HEK293 (cell line): ENCODE data around the gene IL5RA.

Source experiments
- CTCF ChIA-PET: fragments of 350-600 bp; formaldehyde crosslinking; extraction: SDS; loops from one replicate; lab custom pipeline; 2021; ENCODE audit warnings: antibody characterized with exemption; lab: Yijun Ruan, JAX
- POLR2A ChIA-PET: fragments of 300-600 bp; formaldehyde crosslinking; extraction: SDS; loops from one replicate; lab custom pipeline; 2020; ENCODE audit warnings: antibody characterized with exemption, inconsistent platforms; lab: Yijun Ruan, JAX
- H3K27ac ChIP-seq: fragments of 200-500 bp; sonication (Bioruptor generic); 2 replicates; pipeline ENCODE4 v1.5.1; 2014; ENCODE audit warnings: low read depth, low read length, control low read depth, inconsistent platforms; ENCODE audit errors: extremely low read depth
- H3K36me3 ChIP-seq, 2 experiments: fragments of 200-500 bp in 1 of 2; sonication (Bioruptor generic) in 1 of 2; 1 replicate in 1 of 2; 2 replicates in 1 of 2; pipeline ENCODE4 v1.5.1; 2014 to 2017; ENCODE audit warnings: inconsistent platforms in 2 of 2, low read length in 2 of 2; ENCODE audit not compliant: control insufficient read depth in 2 of 2, insufficient read depth in 1 of 2
- H3K4me1 ChIP-seq: fragments of 200-500 bp; sonication (Bioruptor generic); 2 replicates; pipeline ENCODE4 v1.5.1; 2014; ENCODE audit warnings: mild to moderate bottlenecking, low read length, inconsistent platforms; ENCODE audit not compliant: control insufficient read depth, insufficient read depth
- H3K4me3 ChIP-seq: 2 replicates; pipeline ENCODE4 v1.5.1; 2011; ENCODE audit warnings: low read depth, mild to moderate bottlenecking, control low read depth, low read length, moderate library complexity
- H3K9me3 ChIP-seq: fragments of 200-500 bp; sonication (Bioruptor generic); 2 replicates; pipeline ENCODE4 v1.5.1; 2014; ENCODE audit warnings: low read depth, low read length, inconsistent platforms; ENCODE audit not compliant: control insufficient read depth, insufficient read depth
- GLI4 ChIP-seq: fragments of 450-650 bp; formaldehyde crosslinking; IDR thresholded peaks from 2 replicates; pipeline ENCODE4 v1.5.1; 2016; ENCODE audit warnings: missing biosample characterization, missing genetic modification characterization
- IKZF3 ChIP-seq: fragments of 450-650 bp; IDR thresholded peaks from 2 replicates; pipeline ENCODE4 v1.5.0; 2018; ENCODE audit warnings: missing biosample characterization, mild to moderate bottlenecking, missing genetic modification characterization, moderate library complexity
- KLF10 ChIP-seq: fragments of 450-650 bp; IDR thresholded peaks from 2 replicates; pipeline ENCODE4 v1.5.1; 2018; ENCODE audit warnings: missing biosample characterization, mild to moderate bottlenecking, missing genetic modification characterization
- KLF16 ChIP-seq: fragments of 450-650 bp; formaldehyde crosslinking; IDR thresholded peaks from 2 replicates; pipeline ENCODE4 v1.5.1; 2017; ENCODE audit warnings: missing biosample characterization, missing genetic modification characterization
- MEIS1 ChIP-seq: sonication (generic); formaldehyde crosslinking; IDR thresholded peaks from 2 replicates; pipeline ENCODE4 v1.8.1; 2022; ENCODE audit warnings: missing genetic modification reagents, mild to moderate bottlenecking, borderline replicate concordance
- MZF1 ChIP-seq: fragments of 450-650 bp; formaldehyde crosslinking; IDR thresholded peaks from 2 replicates; pipeline ENCODE4 v1.5.1; 2017; ENCODE audit warnings: missing biosample characterization, missing genetic modification characterization, borderline replicate concordance
- PRDM4 ChIP-seq: fragments of 450-650 bp; formaldehyde crosslinking; IDR thresholded peaks from 2 replicates; pipeline ENCODE4 v1.5.1; 2017; ENCODE audit warnings: missing biosample characterization, missing genetic modification characterization
- RBAK ChIP-seq: fragments of 450-650 bp; formaldehyde crosslinking; IDR thresholded peaks from 2 replicates; pipeline ENCODE4 v1.5.1; 2016; ENCODE audit warnings: missing biosample characterization, missing genetic modification characterization
- SALL2 ChIP-seq: fragments of 450-650 bp; formaldehyde crosslinking; IDR thresholded peaks from 2 replicates; pipeline ENCODE4 v1.5.0; 2017; ENCODE audit warnings: missing biosample characterization, mild to moderate bottlenecking, missing genetic modification characterization, borderline replicate concordance
- YY1 ChIP-seq: fragments of 450-650 bp; formaldehyde crosslinking; IDR thresholded peaks from 2 replicates; pipeline ENCODE4 v1.5.1; 2018; ENCODE audit warnings: missing biosample characterization, missing genetic modification characterization
- ZBTB26 ChIP-seq: fragments of 450-650 bp; formaldehyde crosslinking; optimal IDR thresholded peaks from 2 replicates; pipeline ENCODE3; 2016; ENCODE audit warnings: missing biosample characterization, mild to moderate bottlenecking, missing genetic modification characterization
- ZFP69B ChIP-seq: fragments of 450-650 bp; formaldehyde crosslinking; IDR thresholded peaks from 2 replicates; pipeline ENCODE4 v1.5.1; 2016; ENCODE audit warnings: missing biosample characterization, missing genetic modification characterization
- ZNF112 ChIP-seq: fragments of 450-650 bp; formaldehyde crosslinking; IDR thresholded peaks from 2 replicates; pipeline ENCODE4 v1.5.0; 2017; ENCODE audit warnings: missing biosample characterization, missing genetic modification characterization
- ZNF140 ChIP-seq: fragments of 450-650 bp; formaldehyde crosslinking; IDR thresholded peaks from 2 replicates; pipeline ENCODE4 v1.5.1; 2016; ENCODE audit warnings: missing biosample characterization, missing genetic modification characterization
- ZNF148 ChIP-seq: fragments of 450-650 bp; formaldehyde crosslinking; IDR thresholded peaks from 2 replicates; pipeline ENCODE4 v1.5.0; 2017; ENCODE audit warnings: missing biosample characterization, missing genetic modification characterization, borderline replicate concordance
- ZNF214 ChIP-seq: fragments of 450-650 bp; formaldehyde crosslinking; IDR thresholded peaks from 2 replicates; pipeline ENCODE4 v1.5.1; 2017; ENCODE audit warnings: missing biosample characterization, mild to moderate bottlenecking, missing genetic modification characterization, borderline replicate concordance
- ZNF248 ChIP-seq: fragments of 450-650 bp; formaldehyde crosslinking; IDR thresholded peaks from 2 replicates; pipeline ENCODE4 v1.5.1; 2017; ENCODE audit warnings: missing biosample characterization, missing genetic modification characterization
- ZNF311 ChIP-seq: fragments of 450-650 bp; formaldehyde crosslinking; IDR thresholded peaks from 2 replicates; pipeline ENCODE4 v1.5.1; 2017; ENCODE audit warnings: missing biosample characterization, missing genetic modification characterization, borderline replicate concordance
- ZNF341 ChIP-seq: fragments of 450-650 bp; formaldehyde crosslinking; IDR thresholded peaks from 2 replicates; pipeline ENCODE4; 2016; ENCODE audit warnings: low read depth, missing biosample characterization, missing genetic modification characterization
- ZNF362 ChIP-seq: fragments of 450-650 bp; formaldehyde crosslinking; IDR thresholded peaks from 2 replicates; pipeline ENCODE4 v1.5.1; 2016; ENCODE audit warnings: missing biosample characterization, missing genetic modification characterization
- ZNF391 ChIP-seq: fragments of 450-650 bp; formaldehyde crosslinking; IDR thresholded peaks from 2 replicates; pipeline ENCODE4 v1.5.1; 2016; ENCODE audit warnings: low read depth, missing biosample characterization, missing genetic modification characterization, borderline replicate concordance
- ZNF398 ChIP-seq: fragments of 450-650 bp; formaldehyde crosslinking; IDR thresholded peaks from 2 replicates; pipeline ENCODE4 v1.5.1; 2017; ENCODE audit warnings: missing biosample characterization, missing genetic modification characterization
- ZNF701 ChIP-seq: fragments of 450-650 bp; formaldehyde crosslinking; IDR thresholded peaks from 2 replicates; pipeline ENCODE4 v1.5.1; 2016; ENCODE audit warnings: missing biosample characterization, missing genetic modification characterization
- ZNF768 ChIP-seq: fragments of 450-650 bp; formaldehyde crosslinking; IDR thresholded peaks from 2 replicates; pipeline ENCODE4 v1.5.1; 2018; ENCODE audit warnings: missing biosample characterization, mild to moderate bottlenecking, missing genetic modification characterization
- ZNF830 ChIP-seq: fragments of 450-650 bp; IDR thresholded peaks from 2 replicates; pipeline ENCODE4 v1.5.0; 2018; ENCODE audit warnings: missing biosample characterization, missing genetic modification characterization, low read depth, mild to moderate bottlenecking, moderate library complexity
- ZNF837 ChIP-seq: fragments of 450-650 bp; formaldehyde crosslinking; IDR thresholded peaks from 2 replicates; pipeline ENCODE4 v1.5.1; 2016; ENCODE audit warnings: missing biosample characterization, missing genetic modification characterization
- TF ChIP-seq, protein P1 (sequence below): fragments of 450-650 bp; formaldehyde crosslinking; IDR thresholded peaks from 2 replicates; pipeline ENCODE4 v1.5.1; 2016; ENCODE audit warnings: missing biosample characterization, missing genetic modification characterization

The IL5RA gene

DNA sequence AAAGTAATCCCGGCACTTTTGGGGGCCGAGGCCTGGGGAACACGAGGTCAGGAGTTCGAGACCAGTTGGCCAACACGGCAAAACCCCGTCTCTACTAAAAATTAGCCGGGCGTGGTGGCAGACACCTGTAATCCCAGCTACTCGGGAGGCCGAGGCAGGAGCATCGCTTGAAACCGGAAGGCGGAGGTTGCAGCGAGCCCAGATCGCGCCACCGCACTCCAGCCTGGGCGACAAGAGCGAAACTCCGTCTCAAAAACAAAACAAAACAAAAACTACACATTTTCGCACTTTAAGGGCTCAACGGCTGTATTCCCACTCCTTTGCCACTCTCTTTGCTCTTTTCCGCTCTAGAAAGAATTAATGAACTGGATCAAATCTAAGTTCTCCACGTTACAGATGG, 15.8 kb upstream of the IL5RA start:
- peak overlapping the region; percentile 53 for H3K4me3 ChIP-seq
- ChIA-PET CTCF (no interaction called here), POLR2A (no interaction called here)
- H3K4me1 ChIP-seq = no peaks in the 10 kb centered on the region
- TF ChIP-seq ZNF768 (tag by site-specific recombination) (no peak), ZNF391 (no peak), ZNF398 (tag by site-specific recombination) (no peak), ZNF311 (tag by site-specific recombination) (no peak), ZNF214 (no peak), ZNF341 (tag by site-specific recombination) (no peak), RBAK (tag by site-specific recombination) (no peak), ZNF140 (tag by site-specific recombination) (no peak), ZNF148 (tag by site-specific recombination) (no peak), MEIS1 (CRISPR knock-in tag) (no peak), KLF10 (no peak), GLI4 (tag by site-specific recombination) (no peak), KLF16 (tag by site-specific recombination) (no peak), MZF1 (tag by site-specific recombination) (no peak), ZBTB26 (no peak), ZNF248 (tag by site-specific recombination) (no peak), ZNF701 (tag by site-specific recombination) (no peak), YY1 (tag by site-specific recombination) (no peak)
- TF ChIP-seq, protein P1, sequence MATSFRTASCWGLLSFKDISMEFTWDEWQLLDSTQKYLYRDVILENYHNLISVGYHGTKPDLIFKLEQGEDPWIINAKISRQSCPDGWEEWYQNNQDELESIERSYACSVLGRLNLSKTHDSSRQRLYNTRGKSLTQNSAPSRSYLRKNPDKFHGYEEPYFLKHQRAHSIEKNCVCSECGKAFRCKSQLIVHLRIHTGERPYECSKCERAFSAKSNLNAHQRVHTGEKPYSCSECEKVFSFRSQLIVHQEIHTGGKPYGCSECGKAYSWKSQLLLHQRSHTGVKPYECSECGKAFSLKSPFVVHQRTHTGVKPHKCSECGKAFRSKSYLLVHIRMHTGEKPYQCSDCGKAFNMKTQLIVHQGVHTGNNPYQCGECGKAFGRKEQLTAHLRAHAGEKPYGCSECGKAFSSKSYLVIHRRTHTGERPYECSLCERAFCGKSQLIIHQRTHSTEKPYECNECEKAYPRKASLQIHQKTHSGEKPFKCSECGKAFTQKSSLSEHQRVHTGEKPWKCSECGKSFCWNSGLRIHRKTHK (tag by site-specific recombination) = no peak
- H3K27ac ChIP-seq = peak overlapping the region; percentile 77
- H3K36me3 ChIP-seq = peaks cover 13 to 24% of the 10 kb centered on the region in 2 experiments
- no peaks in the 10 kb centered on the region for H3K9me3 ChIP-seq

GRCh38 chr3:3119393-3119851, 9.2 kb upstream of the IL5RA start:
- Histone ChIP-seq H3K27ac (no peak overlapping the region), H3K36me3 (no peaks in the 10 kb centered on the region), H3K4me1 (no peaks in the 10 kb centered on the region; the same call in 1 of the 2 replicates), H3K4me3 (no peak overlapping the region), H3K9me3 (no peaks in the 10 kb centered on the region)
- ChIA-PET POLR2A (no interaction called here), CTCF (no interaction called here)
- TF ChIP-seq PRDM4 (tag by site-specific recombination) (no peak), ZNF830 (tag by site-specific recombination) (no peak), SALL2 (tag by site-specific recombination) (no peak), ZNF362 (tag by site-specific recombination) (no peak), ZNF112 (tag by site-specific recombination) (no peak), ZNF837 (no peak), IKZF3 (tag by site-specific recombination) (no peak), ZFP69B (tag by site-specific recombination) (no peak)
